GM23338 (cell line): ENCODE measurements around the gene GAP43. TPM values are rescaled to one million over a fixed set of nuclear protein-coding genes. Genes with fewer than 3 reads are reported as not detected.

Experiments used
- ATAC-seq: fragments of 200-7000 bp; cut with Tn5 transposase; 3 replicates; pipeline ENCODE4 v1.9.1; 2020
- DNase-seq: peaks from one replicate; pipeline ENCODE4 v3.0.0-alpha.2; 2015; ENCODE audit warnings: low spot score
- H2AFZ ChIP-seq: fragments of 200-600 bp; sonication (generic); 2 replicates; pipeline ENCODE4 v1.8.0; 2016; ENCODE audit warnings: antibody characterized with exemption, mild to moderate bottlenecking, moderate library complexity
- H3F3A ChIP-seq: fragments of 200-600 bp; sonication (generic); replicated peaks from 2 replicates; pipeline ENCODE4 v1.8.0; 2017; ENCODE audit warnings: antibody characterized with exemption, mixed run types, low read depth
- H3K27ac ChIP-seq: fragments of 200-600 bp; sonication (generic); 2 replicates; pipeline ENCODE4 v1.6.1; 2016; ENCODE audit warnings: low read depth
- H3K27me3 ChIP-seq: fragments of 200-600 bp; sonication (generic); 2 replicates; pipeline ENCODE4 v1.8.0; 2016; ENCODE audit warnings: mild to moderate bottlenecking, mixed run types, moderate library complexity; ENCODE audit not compliant: insufficient read depth
- H3K36me3 ChIP-seq: fragments of 200-600 bp; sonication (generic); 2 replicates; pipeline ENCODE4 v1.8.0; 2016; ENCODE audit warnings: mild to moderate bottlenecking; ENCODE audit not compliant: insufficient read depth
- H3K4me1 ChIP-seq: fragments of 200-600 bp; sonication (generic); 2 replicates; pipeline ENCODE4 v1.8.0; 2016; ENCODE audit warnings: mild to moderate bottlenecking, moderate library complexity; ENCODE audit not compliant: insufficient read depth
- H3K4me2 ChIP-seq: fragments of 200-600 bp; sonication (generic); 2 replicates; pipeline ENCODE4 v1.7.1; 2017; ENCODE audit warnings: mixed run types
- H3K4me3 ChIP-seq: fragments of 200-600 bp; sonication (generic); 2 replicates; pipeline ENCODE4 v1.6.1; 2016; ENCODE audit warnings: mixed run types
- H3K79me2 ChIP-seq: fragments of 200-600 bp; sonication (generic); replicated peaks from 2 replicates; pipeline ENCODE4 v1.8.0; 2017; ENCODE audit warnings: mild to moderate bottlenecking; ENCODE audit not compliant: insufficient read depth
- H3K9me2 ChIP-seq: fragments of 200-600 bp; sonication (generic); 2 replicates; pipeline ENCODE4 v1.8.0; 2017; ENCODE audit not compliant: insufficient read depth
- H4K20me1 ChIP-seq: fragments of 200-600 bp; sonication (generic); replicated peaks from 2 replicates; pipeline ENCODE4 v1.8.0; 2017; ENCODE audit warnings: mild to moderate bottlenecking; ENCODE audit not compliant: insufficient read depth
- H3K27ac Mint-ChIP-seq: 2 replicates; pipeline ENCODE4 v1.8.0; 2020; ENCODE audit warnings: inconsistent platforms, mild to moderate bottlenecking, moderate library complexity, mixed read lengths
- H3K27me3 Mint-ChIP-seq: 3 replicates; pipeline ENCODE4 v1.8.0; 2022; ENCODE audit warnings: low read depth, mild to moderate bottlenecking, moderate library complexity, mixed read lengths, inconsistent platforms; ENCODE audit not compliant: insufficient read depth, poor library complexity
- H3K36me3 Mint-ChIP-seq: 3 replicates; pipeline ENCODE4 v1.8.0; 2021; ENCODE audit warnings: low read depth, mild to moderate bottlenecking, inconsistent platforms, moderate library complexity, mixed read lengths
- H3K4me1 Mint-ChIP-seq: 3 replicates; pipeline ENCODE4 v1.8.0; 2020; ENCODE audit warnings: mild to moderate bottlenecking, inconsistent platforms, mixed read lengths
- H3K4me3 Mint-ChIP-seq: 3 replicates; pipeline ENCODE4 v1.8.0; 2021; ENCODE audit warnings: moderate library complexity, mild to moderate bottlenecking, inconsistent platforms, mixed read lengths
- H3K9me3 Mint-ChIP-seq: 3 replicates; pipeline ENCODE4 v1.8.0; 2020; ENCODE audit warnings: moderate library complexity, mild to moderate bottlenecking, inconsistent platforms, mixed read lengths
- CREB1 ChIP-seq: fragments of 250-450 bp; sonication (Bioruptor Pico); IDR thresholded peaks from 2 replicates; pipeline ENCODE4 v1.5.0; 2020; ENCODE audit warnings: low read depth, mild to moderate bottlenecking, moderate library complexity
- CTCF ChIP-seq, 2 experiments: fragments of 200-600 bp in 1 of 2; sonication (generic) in 1 of 2; conservative IDR thresholded peaks; 2 replicates each; pipeline versions ENCODE4 v1.5.1 to v1.6.1; 2016 to 2017; ENCODE audit warnings: antibody characterized with exemption in 2 of 2, low read depth in 2 of 2, mild to moderate bottlenecking in 2 of 2, moderate library complexity in 1 of 2
- ETS1 ChIP-seq: IDR thresholded peaks from 2 replicates; pipeline ENCODE4 v1.6.1; 2016; ENCODE audit warnings: antibody characterized with exemption
- EZH2 ChIP-seq: fragments of 200-600 bp; sonication (generic); IDR thresholded peaks from one replicate; pipeline ENCODE4 v1.8.0; 2017; ENCODE audit warnings: antibody characterized with exemption, mild to moderate bottlenecking, low read depth; ENCODE audit not compliant: unreplicated experiment
- EZH2phosphoT487 ChIP-seq: fragments of 200-600 bp; sonication (generic); IDR thresholded peaks from one replicate; pipeline ENCODE4 v1.8.1; 2018; ENCODE audit warnings: antibody characterized with exemption; ENCODE audit not compliant: unreplicated experiment
- JUNB ChIP-seq: IDR thresholded peaks from one replicate; pipeline ENCODE4 v1.6.1; 2016; ENCODE audit warnings: antibody characterized with exemption; ENCODE audit not compliant: unreplicated experiment
- NANOG ChIP-seq: IDR thresholded peaks from 2 replicates; pipeline ENCODE4 v1.6.1; 2016; ENCODE audit warnings: antibody characterized with exemption, borderline replicate concordance
- POLR2AphosphoS5 ChIP-seq: IDR thresholded peaks from 2 replicates; pipeline ENCODE4 v1.6.1; 2016; ENCODE audit warnings: antibody characterized with exemption, low read depth
- REST ChIP-seq: IDR thresholded peaks from one replicate; pipeline ENCODE4 v1.6.1; 2018; ENCODE audit warnings: antibody characterized with exemption; ENCODE audit not compliant: unreplicated experiment
- STAT1 ChIP-seq: IDR thresholded peaks from one replicate; pipeline ENCODE4 v1.6.1; 2016; ENCODE audit warnings: antibody characterized with exemption; ENCODE audit not compliant: unreplicated experiment
- ZNF114 ChIP-seq: fragments of 250-450 bp; sonication (Bioruptor Pico); IDR thresholded peaks from 2 replicates; pipeline ENCODE4 v1.5.0; 2020; ENCODE audit warnings: mild to moderate bottlenecking, moderate library complexity
- ZNF331 ChIP-seq: fragments of 250-450 bp; sonication (Bioruptor Pico); IDR thresholded peaks from 2 replicates; pipeline ENCODE4 v1.5.0; 2020; ENCODE audit warnings: low read depth, mild to moderate bottlenecking, moderate library complexity
- ZNF462 ChIP-seq: fragments of 250-450 bp; sonication (Bioruptor Pico); IDR thresholded peaks from 2 replicates; pipeline ENCODE4 v1.5.0; 2020; ENCODE audit warnings: mild to moderate bottlenecking, moderate library complexity
- polyA plus RNA-seq: library from polyadenylated mRNA; unstranded; fragments of >200 nt; fragmentation: Nextera tagmentation; extraction: Ambion mirVana; gene quantifications from 2 replicates; pipeline ENCODE4 v1.2.1, GENCODE V29; 2016
- total RNA-seq: library from RNA; depleted of rRNA; stranded (reverse); fragments of >200 nt; shearing (Covaris generic); gene quantifications from 2 replicates; pipeline ENCODE4 v1.2.3, GENCODE V29; 2014

GAP43 gene
- total and polyA plus RNA-seq, 2 experiments from 2014 or later, result 16.1 to 48.1 TPM

- TF ChIP-seq ZNF114 (CRISPR knock-in tag), result no peak
Measured at GRCh38 chr3:115727135-115727534, 103.8 kb downstream of the GAP43 start (continued).

GRCh38 chr3:115728013-115728412 lies 104.7 kb downstream of the GAP43 start:
- Histone ChIP-seq H3K27me3 (no peaks in the 10 kb centered on the region), H3K4me3 (no peak overlapping the region), H2AFZ (no peak overlapping the region), H3K4me2 (no peak overlapping the region), H3F3A (no peaks in the 10 kb centered on the region), H3K9me2 (peaks cover 3% of the 10 kb centered on the region; the same call in 1 of the 2 replicates), H3K27ac (no peak overlapping the region), H3K36me3 (no peaks in the 10 kb centered on the region), H3K79me2 (no peaks in the 10 kb centered on the region), H3K4me1 (no peaks in the 10 kb centered on the region), H4K20me1 (no peaks in the 10 kb centered on the region)
- Mint-ChIP-seq H3K4me3 (no peak overlapping the region), H3K4me1 (no peaks in the 10 kb centered on the region), H3K36me3 (no peaks in the 10 kb centered on the region), H3K27me3 (peaks cover 1% of the 10 kb centered on the region), H3K9me3 (no peaks in the 10 kb centered on the region), H3K27ac (no peak overlapping the region)
- TF ChIP-seq ZNF331 (no peak), EZH2 (no peak), ZNF462 (no peak), CTCF (conservative IDR thresholded peaks at IDR 0.05; ENCODE audit: low read depth in 2 of 2) (no peak), ETS1 (no peak), POLR2AphosphoS5 (no peak), CREB1 (CRISPR knock-in tag) (no peak), EZH2phosphoT487 (no peak), REST (no peak), NANOG (no peak), JUNB (no peak), STAT1 (no peak), ZNF114 (CRISPR knock-in tag) (no peak)
- DNase-seq (no peak), ATAC-seq (peak; percentile 45; the same call in 2 of the 3 replicates)
